Activated CD8-positive, alpha-beta T cell treated with anti-CD3 and anti-CD28 coated beads for 36 hours (primary cell): ENCODE data around the gene ALAS1. TPM values are rescaled to one million over a fixed set of nuclear protein-coding genes. Genes with fewer than 3 reads are reported as not detected.

Experiments
- ATAC-seq: fragments of 200-7000 bp; cut with Tn5 transposase; one replicate; pipeline ENCODE4 v1.10.0; 2021; ENCODE audit warnings: mild to moderate bottlenecking, moderate library complexity
- CTCF ChIA-PET: fragments of 350-600 bp; sonication (Branson Sonifier 250); formaldehyde crosslinking; loops from one replicate; lab custom pipeline; 2021; ENCODE audit warnings: antibody characterized with exemption; lab: Charles Lee
- POLR2A ChIA-PET: fragments of 350-600 bp; sonication (Branson Sonifier 250); formaldehyde crosslinking; loops from one replicate; lab custom pipeline; 2021; ENCODE audit warnings: antibody characterized with exemption; lab: Charles Lee
- DNase-seq: peaks from one replicate; pipeline ENCODE4 v3.0.0-alpha.2; 2020
- H3K27ac Mint-ChIP-seq: one replicate; pipeline ENCODE4 v1.8.0; 2021; ENCODE audit warnings: mild to moderate bottlenecking, mixed read lengths
- H3K27me3 Mint-ChIP-seq: one replicate; pipeline ENCODE4 v1.8.0; 2021; ENCODE audit warnings: mixed read lengths
- H3K36me3 Mint-ChIP-seq: one replicate; pipeline ENCODE4 v1.8.0; 2021; ENCODE audit warnings: low read depth, mixed read lengths
- H3K4me1 Mint-ChIP-seq: one replicate; pipeline ENCODE4 v1.8.0; 2021; ENCODE audit warnings: low read depth, mixed read lengths
- H3K4me3 Mint-ChIP-seq: one replicate; pipeline ENCODE4 v1.8.0; 2021; ENCODE audit warnings: mild to moderate bottlenecking, moderate library complexity, mixed read lengths
- H3K9me3 Mint-ChIP-seq: one replicate; pipeline ENCODE4 v1.8.0; 2021; ENCODE audit warnings: mixed read lengths
- CTCF ChIP-seq: fragments of 200-600 bp; IDR thresholded peaks from one replicate; pipeline ENCODE4 v1.8.0; 2022; ENCODE audit warnings: antibody characterized with exemption, mild to moderate bottlenecking
- intact Hi-C: fragments of 100-400 bp; cut with micrococcal nuclease; formaldehyde crosslinking; loops from one replicate; pipeline ENCODE4 v1.10.0; 2022
- total RNA-seq, 2 experiments: library from RNA; stranded (reverse); gene quantifications; one replicate each; pipeline ENCODE4 v1.2.3, GENCODE V29; 2021

The ALAS1 gene
- total RNA-seq, 2 experiments from 2014 or later: 54.3 to 54.6 TPM

- no peak for ATAC-seq
- H3K27me3 Mint-ChIP-seq: no peaks in the 10 kb centered on the region
- H3K9me3 Mint-ChIP-seq: no peaks in the 10 kb centered on the region
- CTCF ChIA-PET: interaction anchor here (1.7 kb wide), 1 partner anchor 38 kb away, joined by 5 read pairs; no protein-coding TSS in a partner anchor
- no peak overlapping the region for H3K27ac Mint-ChIP-seq
- H3K36me3 Mint-ChIP-seq: no peaks in the 10 kb centered on the region
- intact Hi-C loops: no loop called here
- TF ChIP-seq CTCF: no peak
- POLR2A ChIA-PET: no interaction called here
- H3K4me1 Mint-ChIP-seq: no peaks in the 10 kb centered on the region
- DNase-seq: no peak
- no peak overlapping the region for H3K4me3 Mint-ChIP-seq
These were observed 15.3 kb upstream of the ALAS1 start for GRCh38 chr3:52182691-52183090.

DNA sequence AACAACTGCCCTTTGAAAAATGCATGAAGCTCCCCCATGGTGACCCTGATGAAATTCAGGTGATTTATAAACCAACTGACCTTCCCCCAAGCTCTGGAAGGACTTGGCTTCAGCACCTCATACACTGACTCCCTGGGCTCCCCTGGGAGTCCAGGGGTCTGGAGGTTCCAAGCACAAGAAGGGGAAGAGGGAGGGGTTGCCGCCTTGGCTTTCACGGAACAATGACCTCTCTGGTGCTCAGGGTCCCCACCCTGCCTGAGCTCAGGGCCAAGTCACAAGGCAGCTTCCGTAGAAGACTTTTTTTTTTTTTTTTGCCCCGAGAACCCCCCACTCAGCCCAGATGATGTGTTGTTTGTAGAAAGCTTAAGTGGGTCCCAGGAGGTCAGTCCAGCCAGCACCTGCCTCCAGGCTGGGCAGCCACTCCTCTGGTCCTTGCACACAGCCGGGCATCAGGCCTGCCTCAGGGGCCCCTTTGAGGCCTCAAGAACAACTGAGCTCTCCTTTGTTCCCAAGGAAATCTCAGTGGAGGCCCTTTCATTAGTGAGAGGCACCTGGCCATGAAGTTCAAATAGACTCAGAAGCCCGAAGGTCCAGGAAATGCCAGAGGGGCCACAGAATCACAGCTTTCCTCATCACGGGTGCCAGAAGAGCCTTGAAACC is 14.0 kb upstream of the ALAS1 start:
- no peak for TF ChIP-seq CTCF
- no peak overlapping the region for H3K4me3 Mint-ChIP-seq
- CTCF ChIA-PET: interaction anchor here (0.8 to 1.5 kb wide), 3 partner anchors 11 to 21 kb away, joined by 3 read pairs; no protein-coding TSS in a partner anchor
- DNase-seq (no peak), ATAC-seq (no peak)
- H3K4me1 Mint-ChIP-seq: peaks cover 2% of the 10 kb centered on the region
- no peak overlapping the region for H3K27ac Mint-ChIP-seq
- H3K27me3 Mint-ChIP-seq: no peaks in the 10 kb centered on the region
- no peaks in the 10 kb centered on the region for H3K36me3 Mint-ChIP-seq
- intact Hi-C loops: no loop called here
- POLR2A ChIA-PET: interaction anchor here (0.6 to 1.1 kb wide), 2 partner anchors 29 to 219 kb away, joined by 3 read pairs; partner anchors contain the start of gene POC1A
- no peaks in the 10 kb centered on the region for H3K9me3 Mint-ChIP-seq

DNA sequence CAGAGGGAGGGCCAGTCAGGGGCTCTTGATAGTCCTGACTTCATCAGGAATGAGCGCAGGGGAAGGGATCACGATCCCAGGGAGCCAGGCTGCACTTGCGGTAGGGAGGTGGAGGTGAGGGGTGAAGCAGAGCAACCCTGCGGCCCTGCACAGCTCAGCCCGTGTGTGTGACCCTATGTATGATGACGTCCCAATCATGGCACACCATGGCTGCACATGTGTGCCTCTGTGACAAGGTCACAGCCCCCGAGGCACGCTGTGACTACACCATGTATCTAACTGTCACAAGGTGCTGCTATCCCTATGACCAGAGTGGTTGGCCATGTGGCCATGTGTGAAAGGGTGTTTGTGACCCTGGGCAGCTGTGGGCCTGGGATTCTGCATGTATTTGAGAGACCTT is 13.3 kb upstream of the ALAS1 start:
- H3K27me3 Mint-ChIP-seq: no peaks in the 10 kb centered on the region
- ATAC-seq: no peak
- DNase-seq: no peak
- no peaks in the 10 kb centered on the region for H3K9me3 Mint-ChIP-seq
- H3K4me3 Mint-ChIP-seq: no peak overlapping the region
- no peak for TF ChIP-seq CTCF
- ChIA-PET CTCF (no interaction called here), POLR2A (interaction anchor here (1.1 kb wide), 1 partner anchor 30 kb away, joined by 3 read pairs; the partner anchor contains the start of gene POC1A)
- H3K27ac Mint-ChIP-seq: no peak overlapping the region
- H3K36me3 Mint-ChIP-seq: no peaks in the 10 kb centered on the region
- intact Hi-C loops: no loop called here
- peaks cover 3% of the 10 kb centered on the region for H3K4me1 Mint-ChIP-seq

- intact Hi-C loops: no loop called here
- TF ChIP-seq CTCF: no peak
- peaks cover 3% of the 10 kb centered on the region for H3K4me1 Mint-ChIP-seq
- ATAC-seq (no peak), DNase-seq (no peak)
- ChIA-PET POLR2A (no interaction called here), CTCF (interaction anchor here (1.2 to 1.5 kb wide), 2 partner anchors 35 to 200 kb away, joined by 5 read pairs; no protein-coding TSS in a partner anchor)
- H3K36me3 Mint-ChIP-seq: no peaks in the 10 kb centered on the region
- no peaks in the 10 kb centered on the region for H3K9me3 Mint-ChIP-seq
- H3K27ac Mint-ChIP-seq: no peak overlapping the region
- no peaks in the 10 kb centered on the region for H3K27me3 Mint-ChIP-seq
- no peak overlapping the region for H3K4me3 Mint-ChIP-seq
These were observed 12.6 kb upstream of the ALAS1 start for GRCh38 chr3:52185311-52185710.

DNA sequence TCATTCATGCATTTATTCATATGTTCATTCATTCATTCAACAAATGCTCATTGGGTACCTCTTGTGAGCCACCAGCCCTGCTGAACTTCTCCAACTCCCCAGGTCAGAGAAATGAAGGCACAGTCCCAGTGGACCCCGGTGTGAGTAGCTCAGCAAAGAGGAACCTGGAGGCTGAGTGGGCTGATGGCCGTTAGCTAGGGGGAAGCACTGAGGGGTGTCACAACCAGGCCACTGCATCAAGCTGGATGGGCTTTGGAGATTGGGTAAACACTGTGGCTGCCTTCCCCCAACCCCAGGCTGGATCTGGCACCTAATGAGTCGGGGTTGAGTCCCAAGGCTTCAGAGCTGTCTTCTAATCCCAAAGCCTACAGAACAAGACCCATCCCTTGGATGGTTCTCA is 12.1 kb upstream of the ALAS1 start:
- Mint-ChIP-seq H3K4me3 (no peak overlapping the region), H3K9me3 (no peaks in the 10 kb centered on the region), H3K27me3 (no peaks in the 10 kb centered on the region), H3K4me1 (peaks cover 3% of the 10 kb centered on the region), H3K36me3 (no peaks in the 10 kb centered on the region), H3K27ac (no peak overlapping the region)
- CTCF ChIA-PET: interaction anchor here (1.2 to 1.5 kb wide), 2 partner anchors 34 to 199 kb away, joined by 5 read pairs; no protein-coding TSS in a partner anchor
- POLR2A ChIA-PET: interaction anchor here (0.7 kb wide), 1 partner anchor 15 kb away, joined by 3 read pairs; no protein-coding TSS in a partner anchor
- intact Hi-C loops: no loop called here
- no peak for TF ChIP-seq CTCF
- ATAC-seq: no peak
- no peak for DNase-seq
